IPS DF 4.7 (cell line): ENCODE data around the gene PPP2R5D.
"Not testable (repeated sequence)": the region's sequence is repeated elsewhere in the genome, so short reads cannot be mapped to it uniquely, and the experiment has no call there.

Source experiments
- DNase-seq: peaks from one replicate; pipeline ENCODE4 v3.0.0-alpha.2; 2013; ENCODE audit warnings: low spot score; ENCODE audit errors: extremely low read depth

The PPP2R5D gene

GRCh38 chr6:43024436-43024835, 40.1 kb downstream of the PPP2R5D start:
- DNase-seq = no peak

- no peak for DNase-seq
These were observed 42.0 kb downstream of the PPP2R5D start for GRCh38 chr6:43026365-43026764.

DNA sequence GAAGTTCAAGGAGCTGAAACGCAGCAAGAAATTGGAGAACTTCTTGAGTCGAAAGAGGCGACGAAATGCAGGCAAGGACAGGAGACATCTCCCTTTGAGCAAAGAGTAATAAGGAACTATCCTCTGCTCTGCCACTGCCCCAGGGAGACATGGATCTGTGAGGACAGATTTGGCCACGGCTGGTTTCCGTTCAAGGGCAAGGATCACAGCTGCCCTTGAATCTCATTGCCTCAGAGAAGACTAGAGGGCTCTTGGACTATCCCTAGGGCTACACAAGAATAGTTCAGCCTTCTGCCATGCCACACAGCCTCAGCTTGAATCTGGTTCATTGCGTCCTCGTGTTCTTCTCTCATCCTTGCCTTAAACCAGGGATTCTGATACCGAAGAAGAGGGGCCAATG, 44.8 kb downstream of the PPP2R5D start:
- DNase-seq = no peak

DNA sequence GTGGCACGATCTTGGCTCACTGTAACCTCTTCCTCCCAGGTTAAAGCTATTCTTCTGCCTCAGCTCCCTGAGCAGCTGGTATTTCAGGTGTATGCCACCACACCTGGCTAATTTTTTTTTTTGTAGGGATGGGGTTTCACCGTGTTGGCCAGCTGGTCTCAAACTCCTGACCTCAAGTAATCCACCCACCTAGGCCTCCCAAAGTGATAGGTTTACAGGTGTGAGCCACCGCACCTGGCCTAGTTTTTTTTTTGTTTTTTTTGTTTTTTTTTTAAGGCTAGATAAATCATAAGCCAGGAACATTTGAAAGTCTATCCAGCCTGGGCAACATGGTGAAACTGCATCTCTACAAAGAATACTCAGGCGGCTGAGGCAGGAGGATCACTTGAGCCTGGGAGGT, 48.0 kb downstream of the PPP2R5D start:
- DNase-seq = no peak

GRCh38 chr6:43033496-43034189, 49.3 kb downstream of the PPP2R5D start:
- DNase-seq = no peak

DNA sequence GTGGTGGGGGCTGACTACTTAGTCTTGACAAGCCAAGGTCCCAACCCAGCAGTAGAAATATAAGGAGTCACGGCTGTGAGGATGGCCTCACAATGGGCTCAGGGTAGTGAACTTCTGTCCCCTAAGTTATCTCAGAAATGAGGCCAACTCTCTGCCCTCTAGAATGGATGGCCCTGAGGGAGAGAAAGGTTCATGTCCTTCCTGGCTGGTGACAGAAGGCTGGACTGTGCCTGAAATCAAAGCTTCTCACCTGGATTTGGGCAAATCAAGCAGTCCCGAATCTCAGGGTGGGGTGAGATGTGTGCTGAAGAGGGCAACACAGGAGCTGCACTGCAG, 49.8 kb downstream of the PPP2R5D start:
- no peak for DNase-seq

GRCh38 chr6:43035495-43036194, 51.3 kb downstream of the PPP2R5D start:
- no peak for DNase-seq

GRCh38 chr6:43036712-43037111, 52.3 kb downstream of the PPP2R5D start:
- DNase-seq = no peak

- DNase-seq = no peak
These were observed 52.8 kb downstream of the PPP2R5D start for GRCh38 chr6:43037197-43037596.

DNA sequence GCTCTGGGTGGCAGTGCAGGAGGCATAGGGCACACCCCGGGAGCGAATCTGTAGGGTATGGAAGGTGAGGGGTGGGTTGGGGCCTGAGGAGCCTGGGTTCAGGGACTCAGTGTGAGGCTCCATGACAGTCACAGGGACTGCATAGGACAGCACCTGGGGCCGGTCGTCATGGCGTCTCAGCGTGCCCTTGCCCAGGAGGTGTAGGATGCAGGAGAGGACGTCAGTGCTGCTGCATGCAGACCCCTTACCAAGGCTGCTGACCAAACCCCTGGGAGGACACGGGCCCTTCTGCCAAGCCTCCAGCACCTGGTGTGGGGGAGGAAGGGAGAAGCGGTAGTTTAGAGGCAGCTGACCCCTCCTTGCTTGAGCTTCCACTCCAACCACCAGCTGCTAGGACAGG, 53.3 kb downstream of the PPP2R5D start:
- DNase-seq = no peak

- DNase-seq = no peak
These were observed 54.4 kb downstream of the PPP2R5D start for GRCh38 chr6:43038727-43039126.

DNA sequence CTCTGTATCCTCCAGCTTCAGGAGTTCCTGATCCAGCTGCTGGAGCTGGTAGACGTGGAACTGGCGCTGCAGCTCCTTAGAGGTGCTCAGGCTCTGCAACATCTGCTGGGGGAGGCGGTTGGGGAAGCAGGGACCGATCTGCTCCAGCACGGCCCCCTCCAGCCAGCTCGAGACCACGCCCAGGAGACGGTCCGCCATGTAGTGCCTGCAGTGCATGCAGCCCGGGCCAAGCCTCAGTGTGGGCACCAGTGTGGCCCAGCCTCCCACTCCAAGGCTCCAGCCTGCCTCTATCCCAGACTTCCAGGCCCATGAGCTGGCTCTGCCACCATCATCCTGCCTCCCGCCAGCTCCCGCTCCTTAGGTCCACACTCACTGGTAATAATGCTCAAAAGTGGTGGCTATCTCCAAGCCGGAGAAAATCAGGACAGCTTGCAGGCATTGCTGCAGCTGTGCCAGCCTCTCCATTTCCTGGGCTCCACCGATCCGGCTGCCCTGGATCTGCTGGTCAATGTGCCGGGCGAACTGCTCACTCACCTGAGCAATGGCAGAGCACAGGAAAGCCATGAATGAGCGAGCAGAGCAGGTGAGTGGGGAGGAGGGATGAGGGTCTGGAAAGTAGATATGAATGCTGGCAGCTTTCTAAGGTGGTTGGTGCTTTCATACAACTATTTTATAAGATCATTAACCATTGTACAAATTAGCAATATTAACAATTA, 56.3 kb downstream of the PPP2R5D start:
- DNase-seq = no peak

GRCh38 chr6:43041475-43041874, 57.1 kb downstream of the PPP2R5D start:
- DNase-seq = not testable (repeated sequence)

- DNase-seq = no peak
These were observed 58.9 kb downstream of the PPP2R5D start for GRCh38 chr6:43043310-43043709.

DNA sequence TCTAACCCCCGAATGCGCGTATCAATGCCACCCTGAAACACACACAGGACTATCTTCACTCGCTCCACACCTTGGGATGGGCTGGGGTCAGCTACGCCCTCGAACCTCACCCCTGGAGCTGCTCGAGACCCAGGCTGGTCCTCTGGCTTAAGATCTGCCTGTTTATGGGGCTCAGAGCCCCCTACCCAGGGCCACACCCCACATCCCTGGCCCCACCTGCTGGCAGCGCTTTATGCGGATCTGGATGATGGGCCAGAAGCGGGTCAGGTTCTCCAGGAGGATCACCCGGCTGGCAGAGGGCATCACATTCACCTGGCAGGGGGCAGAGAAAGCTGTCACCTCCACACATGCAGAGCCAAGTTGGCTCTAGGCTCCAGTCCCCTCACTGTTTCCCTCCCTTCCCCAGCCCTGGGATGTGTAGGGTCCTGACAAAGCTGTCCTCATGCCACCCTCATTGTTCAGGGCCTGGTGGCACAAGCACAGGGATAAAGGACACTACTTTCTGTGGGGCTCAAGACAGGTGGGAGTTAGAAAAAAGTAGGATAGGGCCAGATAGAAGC, 61.1 kb downstream of the PPP2R5D start:
- no peak for DNase-seq

DNA sequence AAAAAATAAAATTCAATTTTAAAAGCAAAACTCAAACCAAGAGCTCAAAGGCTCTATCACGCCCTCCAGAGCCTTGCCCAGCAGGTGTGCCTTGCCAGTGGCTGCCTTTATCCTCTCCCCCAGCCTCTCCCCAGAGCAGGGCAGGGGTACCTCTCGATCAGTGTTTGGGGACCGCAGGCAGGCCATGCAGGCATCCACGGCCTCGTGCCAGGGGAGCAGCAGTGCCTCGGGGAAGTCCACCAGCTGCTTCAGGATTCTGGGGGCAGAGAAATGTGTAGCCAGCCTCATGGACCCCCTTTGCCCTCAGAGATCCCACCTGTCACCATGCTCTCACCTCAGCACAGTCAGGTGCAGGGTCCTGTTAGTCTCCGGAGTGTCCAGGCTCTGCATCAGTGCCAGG, 63.6 kb downstream of the PPP2R5D start:
- no peak for DNase-seq

DNA sequence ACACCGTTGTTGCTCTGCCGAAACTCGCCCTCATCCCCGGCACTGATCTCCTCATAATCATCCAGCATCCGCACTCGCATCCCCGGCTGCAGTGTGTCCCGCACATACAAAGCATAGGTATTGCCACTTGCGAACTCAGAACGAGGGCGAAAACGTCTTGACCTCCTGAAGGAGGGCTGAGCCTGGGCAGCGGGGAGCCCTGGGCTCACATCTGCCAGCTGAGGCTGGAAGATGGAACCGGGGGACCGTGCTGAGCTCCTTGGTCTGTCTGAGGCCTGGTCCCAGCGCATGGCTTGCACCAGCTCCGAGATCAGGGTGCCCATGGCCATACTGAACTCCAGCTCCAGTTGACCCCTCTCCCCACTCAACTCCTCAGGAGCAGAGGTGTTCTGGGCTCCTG, 66.6 kb downstream of the PPP2R5D start:
- DNase-seq = no peak

- DNase-seq = no peak
These were observed 68.0 kb downstream of the PPP2R5D start for GRCh38 chr6:43052225-43052841.

DNA sequence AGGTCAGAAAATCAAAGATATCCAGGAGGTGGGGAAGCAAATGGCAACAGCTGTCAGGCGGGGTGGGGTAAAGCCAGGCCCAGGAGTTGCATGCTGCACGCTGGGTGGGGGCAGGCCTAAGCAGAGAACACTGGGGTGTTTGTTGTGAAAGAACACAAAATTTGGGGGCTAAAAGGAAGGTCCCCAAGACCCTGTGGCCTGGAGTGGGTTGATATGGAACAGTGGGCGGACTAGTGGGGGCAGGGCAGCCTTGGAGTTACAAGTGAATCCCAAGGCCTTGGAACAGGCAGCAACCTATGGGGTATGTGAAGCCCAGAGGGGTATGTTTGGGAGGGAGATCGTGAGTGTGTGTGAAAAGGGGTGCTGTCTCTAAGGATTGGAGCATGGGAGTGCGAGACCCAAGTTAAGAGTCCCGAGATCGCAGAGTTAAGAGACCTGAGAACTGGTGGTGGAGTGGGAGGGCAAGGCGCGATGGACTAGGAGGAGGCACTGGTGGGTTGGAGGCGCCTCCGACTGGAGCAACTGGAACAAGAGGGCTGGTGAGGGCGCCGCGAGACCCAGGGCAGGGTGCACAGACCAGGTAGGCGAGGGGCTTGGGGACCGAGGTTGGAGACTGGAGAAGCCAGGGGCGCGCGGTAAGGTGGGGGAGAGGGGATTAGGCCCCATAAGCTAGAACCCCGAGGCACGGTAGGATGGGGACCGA, 68.6 kb downstream of the PPP2R5D start:
- no peak for DNase-seq

DNA sequence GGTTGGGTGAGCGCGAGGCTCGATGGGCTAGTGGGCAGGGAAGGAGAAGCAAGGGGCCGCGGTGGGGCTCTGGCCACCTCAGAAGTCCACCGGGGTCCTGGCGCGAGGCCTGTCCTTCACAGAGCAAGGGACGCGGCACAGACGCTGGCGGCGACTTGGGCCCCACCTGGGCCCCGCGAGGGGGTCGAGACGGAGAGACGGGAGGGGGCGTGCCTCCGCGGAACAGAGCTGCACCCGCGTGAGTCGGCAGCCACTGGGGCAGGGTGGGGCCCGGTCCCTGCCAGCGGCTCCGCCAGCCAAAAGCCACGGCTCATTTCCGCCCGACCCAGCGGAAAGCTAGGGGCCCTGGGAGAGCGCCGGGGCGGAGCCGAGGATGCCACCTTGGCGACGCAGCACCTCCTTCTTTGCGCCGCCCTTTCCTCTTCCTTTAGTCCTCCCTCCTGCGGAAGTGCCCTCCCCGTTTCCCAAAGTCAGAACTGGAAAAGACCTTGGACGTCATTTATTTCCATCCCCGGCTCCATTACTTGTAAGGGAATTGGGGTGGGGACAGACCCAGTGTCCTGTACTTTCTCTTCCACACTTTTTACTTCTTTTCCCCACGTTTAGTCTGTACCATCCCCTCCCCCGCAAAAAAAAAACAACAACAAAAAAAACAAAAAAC, 69.3 kb downstream of the PPP2R5D start, which contains the start of gene CUL7:
Gene CUL7 (minus strand): TSS at position 307 of the 661 bp plus-strand sequence. CDS start 1,063 bp downstream, outside the sequence.
- no peak for DNase-seq
